Neural progenitor cell (in vitro differentiated cells): ENCODE data around the gene PTGIR.

Experiments
- EZH2 ChIP-seq: fragments of 200-600 bp; sonication (generic); IDR thresholded peaks from 2 replicates; pipeline ENCODE4 v1.6.1; 2017; ENCODE audit warnings: antibody characterized with exemption, mild to moderate bottlenecking, moderate library complexity
- EZH2phosphoT487 ChIP-seq: fragments of 200-600 bp; sonication (generic); IDR thresholded peaks from 2 replicates; pipeline ENCODE4 v1.6.1; 2017; ENCODE audit warnings: antibody characterized with exemption
- TF ChIP-seq, protein P1 (sequence below): fragments of 200-600 bp; sonication (generic); IDR thresholded peaks from 2 replicates; pipeline ENCODE4 v1.5.1; 2017; ENCODE audit warnings: antibody characterized with exemption, mild to moderate bottlenecking

DNA sequence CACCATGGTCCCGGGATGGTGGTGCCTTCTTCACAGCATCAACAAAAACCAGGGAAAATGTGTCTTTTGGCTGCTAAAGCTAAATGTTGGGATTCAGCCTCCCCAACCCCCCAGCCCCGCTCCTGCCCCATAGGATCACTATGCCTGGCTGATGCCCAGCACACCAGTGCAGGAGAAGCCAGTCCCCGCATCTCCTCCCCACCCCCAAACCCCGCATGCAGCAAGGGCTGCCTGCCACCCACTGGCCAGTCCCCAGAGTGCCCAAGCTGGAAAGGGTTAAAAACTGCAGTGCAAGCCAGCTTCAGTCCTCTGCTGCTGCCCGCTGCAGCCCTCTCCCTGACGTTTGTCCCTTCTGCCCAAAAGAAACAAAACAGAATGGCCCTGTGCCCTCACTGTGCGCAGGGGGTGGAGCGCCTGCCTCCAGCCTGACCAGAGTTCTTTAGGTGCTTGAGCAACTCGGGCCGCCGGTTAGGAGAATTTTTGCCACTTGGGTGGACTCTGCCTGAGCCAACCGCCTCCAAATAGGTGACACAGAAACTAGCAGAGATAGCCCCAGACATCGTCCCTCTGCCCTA is 20.0 kb downstream of the PTGIR start:
- TF ChIP-seq, protein P1, sequence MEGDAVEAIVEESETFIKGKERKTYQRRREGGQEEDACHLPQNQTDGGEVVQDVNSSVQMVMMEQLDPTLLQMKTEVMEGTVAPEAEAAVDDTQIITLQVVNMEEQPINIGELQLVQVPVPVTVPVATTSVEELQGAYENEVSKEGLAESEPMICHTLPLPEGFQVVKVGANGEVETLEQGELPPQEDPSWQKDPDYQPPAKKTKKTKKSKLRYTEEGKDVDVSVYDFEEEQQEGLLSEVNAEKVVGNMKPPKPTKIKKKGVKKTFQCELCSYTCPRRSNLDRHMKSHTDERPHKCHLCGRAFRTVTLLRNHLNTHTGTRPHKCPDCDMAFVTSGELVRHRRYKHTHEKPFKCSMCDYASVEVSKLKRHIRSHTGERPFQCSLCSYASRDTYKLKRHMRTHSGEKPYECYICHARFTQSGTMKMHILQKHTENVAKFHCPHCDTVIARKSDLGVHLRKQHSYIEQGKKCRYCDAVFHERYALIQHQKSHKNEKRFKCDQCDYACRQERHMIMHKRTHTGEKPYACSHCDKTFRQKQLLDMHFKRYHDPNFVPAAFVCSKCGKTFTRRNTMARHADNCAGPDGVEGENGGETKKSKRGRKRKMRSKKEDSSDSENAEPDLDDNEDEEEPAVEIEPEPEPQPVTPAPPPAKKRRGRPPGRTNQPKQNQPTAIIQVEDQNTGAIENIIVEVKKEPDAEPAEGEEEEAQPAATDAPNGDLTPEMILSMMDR = peak; percentile 11
- TF ChIP-seq EZH2 (no peak), EZH2phosphoT487 (no peak)
